ENCODE data around the gene IFNA5. TPM values are rescaled to one million over a fixed set of nuclear protein-coding genes. Genes with fewer than 3 reads are reported as not detected.

IFNA5 gene
- total RNA-seq, 2 experiments from 2014 or later = not detected

DNA sequence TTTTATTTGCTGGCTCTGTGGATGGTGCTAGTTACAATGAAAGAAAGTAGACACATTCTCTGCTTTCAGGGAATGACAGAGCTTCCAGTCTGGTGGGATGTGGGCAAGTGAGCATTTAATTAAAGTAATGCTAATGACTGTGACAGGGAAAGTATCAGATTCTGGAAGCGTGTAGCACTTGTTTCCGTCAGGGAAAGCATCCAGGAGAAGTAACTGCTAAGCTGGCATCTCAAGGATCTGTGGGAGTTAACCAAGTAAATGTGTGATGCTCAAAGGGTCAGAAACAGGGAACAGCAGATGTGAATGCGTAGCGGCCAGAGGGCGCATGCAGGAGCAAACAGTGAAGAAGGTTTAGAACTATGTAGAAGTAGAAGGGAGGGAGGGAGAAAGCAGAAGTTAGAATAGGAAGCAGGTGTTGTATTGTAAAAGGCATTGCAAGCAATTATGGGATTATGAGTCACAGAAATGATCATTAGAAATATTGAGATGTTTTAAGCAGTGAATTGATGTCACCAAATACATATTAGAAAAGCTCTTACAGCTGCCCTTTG lies 17.9 kb upstream of the IFNA5 start:
- ChIA-PET POLR2A (no interaction called here), CTCF (interaction anchor here (0.7 to 6.5 kb wide), 9 partner anchors 7 to 1417 kb away, joined by 3 to 71 read pairs (median 5); no protein-coding TSS in a partner anchor)
- DNase-seq (no peak), ATAC-seq (no peak)
- H3K27me3 Mint-ChIP-seq (ENCODE audit: low read depth) = no peaks in the 10 kb centered on the region
- H3K9me3 Mint-ChIP-seq (ENCODE audit: insufficient read depth) = no peaks in the 10 kb centered on the region
- H3K4me1 Mint-ChIP-seq (ENCODE audit: low read depth) = peaks cover 24% of the 10 kb centered on the region
- H3K27ac Mint-ChIP-seq = no peak overlapping the region
- peaks cover 46% of the 10 kb centered on the region for H3K36me3 Mint-ChIP-seq (ENCODE audit: low read depth)
- H3K4me3 Mint-ChIP-seq = no peak overlapping the region

DNA sequence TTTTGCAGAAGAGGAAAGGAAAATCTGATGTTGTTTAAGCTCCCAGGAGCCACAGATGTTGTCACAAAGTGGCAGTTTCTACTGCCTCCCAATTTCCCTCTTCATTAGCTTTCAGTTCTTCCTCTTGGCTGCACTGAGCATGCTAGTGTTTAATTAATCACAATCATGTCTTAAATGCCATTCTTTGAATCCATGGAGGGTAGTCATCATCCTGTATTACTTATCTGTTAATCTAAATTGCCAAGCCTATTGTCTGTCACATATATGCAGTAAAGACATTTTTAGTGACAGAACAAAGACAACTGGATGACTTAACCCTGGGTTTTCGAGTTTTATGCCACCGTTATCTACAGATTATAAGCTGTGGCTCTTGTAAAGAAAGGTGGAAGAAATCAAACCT lies 15.4 kb upstream of the IFNA5 start:
- H3K27me3 Mint-ChIP-seq (ENCODE audit: low read depth) = no peaks in the 10 kb centered on the region
- H3K36me3 Mint-ChIP-seq (ENCODE audit: low read depth) = peaks cover 33% of the 10 kb centered on the region
- no peak overlapping the region for H3K27ac Mint-ChIP-seq
- H3K9me3 Mint-ChIP-seq (ENCODE audit: insufficient read depth) = no peaks in the 10 kb centered on the region
- no peak for ATAC-seq
- ChIA-PET POLR2A (no interaction called here), CTCF (interaction anchor here (1.0 to 2.8 kb wide), 9 partner anchors 7 to 239 kb away, joined by 3 to 22 read pairs (median 4); no protein-coding TSS in a partner anchor)
- H3K4me1 Mint-ChIP-seq (ENCODE audit: low read depth) = peaks cover 9% of the 10 kb centered on the region
- no peak for DNase-seq
- H3K4me3 Mint-ChIP-seq = no peak overlapping the region

DNA sequence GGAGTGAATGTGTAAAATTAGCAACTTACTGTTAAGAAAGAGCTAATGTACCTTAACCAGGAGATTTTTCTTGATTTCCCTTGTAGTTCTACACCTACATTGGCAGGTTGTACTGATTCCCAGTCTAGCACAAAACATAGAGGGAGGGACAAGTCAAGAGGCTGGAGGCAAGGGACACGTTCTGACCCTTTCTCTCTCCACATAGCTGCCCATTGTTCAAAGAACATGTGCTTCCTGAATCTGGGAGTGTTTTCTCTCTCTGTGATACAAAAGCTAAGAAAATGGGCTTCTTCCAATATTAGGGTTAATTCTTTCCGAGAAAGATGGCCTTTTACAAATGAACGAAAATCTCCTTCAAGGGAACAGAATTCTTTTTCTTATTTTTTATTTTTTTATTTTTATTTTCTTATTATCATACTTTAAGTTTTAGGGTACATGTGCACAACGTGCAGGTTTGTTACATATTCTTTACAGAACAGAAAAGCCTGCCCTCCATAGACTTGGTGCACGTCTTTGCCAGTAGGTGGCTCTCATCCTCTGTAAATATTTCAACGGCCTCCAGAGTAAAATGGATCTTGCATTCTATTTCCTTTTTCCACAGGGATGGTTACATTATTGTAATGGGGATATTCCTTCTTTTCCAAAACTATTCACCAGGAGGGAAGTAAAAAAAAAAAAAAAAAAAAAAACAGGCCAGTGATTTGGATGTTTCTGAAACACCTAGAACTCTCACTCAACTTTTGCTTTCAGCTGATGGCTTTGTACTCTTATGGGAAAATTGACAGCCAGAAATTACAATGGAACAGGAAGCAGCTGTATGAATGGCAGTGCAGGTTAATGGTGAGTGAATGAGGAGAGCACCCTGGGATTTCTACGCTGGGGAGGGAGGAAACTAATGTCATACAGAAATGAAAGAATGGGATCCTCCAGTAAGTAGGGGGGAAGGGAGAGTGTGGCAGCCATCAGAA lies 13.1 kb upstream of the IFNA5 start:
- no peak overlapping the region for H3K4me3 Mint-ChIP-seq
- H3K9me3 Mint-ChIP-seq (ENCODE audit: insufficient read depth) = no peaks in the 10 kb centered on the region
- POLR2A ChIA-PET = no interaction called here
- peaks cover 1% of the 10 kb centered on the region for H3K4me1 Mint-ChIP-seq (ENCODE audit: low read depth)
- no peak overlapping the region for H3K27ac Mint-ChIP-seq
- CTCF ChIA-PET = interaction anchor here (0.8 to 3.9 kb wide), 19 partner anchors 8 to 470 kb away, joined by 3 to 22 read pairs (median 4); no protein-coding TSS in a partner anchor
- H3K27me3 Mint-ChIP-seq (ENCODE audit: low read depth) = no peaks in the 10 kb centered on the region
- peak; percentile 57 for DNase-seq
- peaks cover 16% of the 10 kb centered on the region for H3K36me3 Mint-ChIP-seq (ENCODE audit: low read depth)
- ATAC-seq = peak; percentile 74

DNA sequence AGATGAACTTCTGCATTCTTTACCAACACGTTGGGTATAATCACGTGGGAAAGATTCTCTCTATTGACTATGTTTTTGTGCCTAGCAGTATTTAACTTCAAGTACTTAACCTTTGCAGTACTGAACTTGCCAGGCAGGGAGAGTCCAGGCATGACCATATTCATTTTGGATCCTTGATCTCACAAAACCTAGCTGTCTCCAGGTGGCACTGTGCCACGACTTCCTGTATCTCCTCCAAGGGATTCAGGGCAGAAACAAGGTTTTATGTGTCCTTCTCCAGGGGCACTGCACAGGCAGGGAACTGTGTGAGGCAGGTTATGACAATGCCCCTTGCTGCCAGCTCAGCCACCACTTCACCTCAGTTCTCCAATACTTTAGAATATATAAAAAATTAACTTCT lies 11.7 kb upstream of the IFNA5 start:
- Mint-ChIP-seq H3K36me3 (ENCODE audit: low read depth) (peaks cover 6% of the 10 kb centered on the region), H3K4me3 (no peak overlapping the region), H3K27me3 (ENCODE audit: low read depth) (no peaks in the 10 kb centered on the region), H3K27ac (no peak overlapping the region), H3K4me1 (ENCODE audit: low read depth) (peaks cover 1% of the 10 kb centered on the region), H3K9me3 (ENCODE audit: insufficient read depth) (no peaks in the 10 kb centered on the region)
- ATAC-seq = no peak
- ChIA-PET POLR2A (no interaction called here), CTCF (interaction anchor here (1.1 to 3.9 kb wide), 4 partner anchors 64 to 122 kb away, joined by 4 to 18 read pairs (median 8); no protein-coding TSS in a partner anchor)
- DNase-seq = no peak

DNA sequence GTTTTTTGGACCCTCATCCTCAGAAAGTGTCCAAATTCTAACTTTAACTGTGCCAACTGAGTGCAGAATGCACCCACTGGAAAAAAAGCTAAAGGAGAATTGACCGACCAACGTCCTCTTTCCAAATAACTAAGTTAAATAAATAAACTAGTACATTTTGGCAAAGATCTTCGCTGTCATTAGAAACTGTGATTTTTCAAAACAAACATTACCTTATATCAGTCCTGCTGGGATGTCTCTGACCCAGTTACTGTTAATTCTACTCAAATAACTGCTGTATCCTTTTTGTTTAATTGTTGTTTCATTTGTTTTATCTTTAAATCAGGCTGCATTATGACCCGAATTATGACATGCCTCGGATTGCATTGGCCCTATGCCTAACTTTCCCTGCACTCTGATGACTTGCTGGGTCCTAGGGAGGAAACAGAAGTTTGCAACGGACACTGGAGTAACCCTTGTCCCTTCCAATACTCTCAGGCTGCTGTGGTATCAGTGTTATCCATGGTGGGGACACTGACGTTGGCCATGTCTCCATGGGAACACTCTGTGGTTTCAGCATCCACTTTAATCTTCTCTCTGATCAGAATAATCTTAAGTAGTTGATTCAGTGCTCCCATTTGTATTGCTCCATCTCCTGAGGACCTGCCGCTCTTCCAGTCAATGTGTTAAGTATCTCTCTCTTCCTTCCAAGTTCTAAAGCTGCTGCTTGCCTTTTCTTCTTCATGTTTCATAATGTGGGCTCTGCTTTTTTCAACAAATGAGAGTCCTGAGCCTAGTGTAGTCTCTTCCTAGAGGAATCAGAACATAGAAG lies 11.1 kb upstream of the IFNA5 start:
- POLR2A ChIA-PET = no interaction called here
- CTCF ChIA-PET = interaction anchor here (1.0 to 3.9 kb wide), 8 partner anchors 7 to 133 kb away, joined by 3 to 18 read pairs (median 6); no protein-coding TSS in a partner anchor
- Mint-ChIP-seq H3K9me3 (ENCODE audit: insufficient read depth) (no peaks in the 10 kb centered on the region), H3K36me3 (ENCODE audit: low read depth) (peaks cover 2% of the 10 kb centered on the region), H3K27ac (no peak overlapping the region), H3K27me3 (ENCODE audit: low read depth) (no peaks in the 10 kb centered on the region), H3K4me1 (ENCODE audit: low read depth) (peaks cover 1% of the 10 kb centered on the region), H3K4me3 (no peak overlapping the region)
- ATAC-seq (no peak), DNase-seq (no peak)

DNA sequence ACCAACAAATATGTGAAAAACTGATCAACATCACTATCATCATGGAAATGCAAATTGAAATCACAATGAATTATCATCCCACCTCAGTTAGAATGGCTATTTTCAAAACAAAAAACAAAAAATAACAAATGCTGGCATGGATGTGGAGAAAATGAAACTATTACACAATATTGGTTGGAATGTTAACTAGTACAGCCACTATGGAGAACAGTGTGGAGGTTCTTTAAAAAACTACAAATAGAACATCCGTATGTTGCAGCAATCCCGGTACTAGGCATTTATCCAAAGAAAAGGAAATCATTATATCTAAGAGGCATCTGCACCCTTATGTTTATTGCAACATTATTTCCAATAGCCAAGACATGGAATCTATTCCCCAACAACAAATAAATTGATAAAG lies 9.0 kb upstream of the IFNA5 start:
- Mint-ChIP-seq H3K36me3 (ENCODE audit: low read depth) (no peaks in the 10 kb centered on the region), H3K27ac (no peak overlapping the region), H3K4me1 (ENCODE audit: low read depth) (peaks cover 1% of the 10 kb centered on the region), H3K4me3 (no peak overlapping the region), H3K27me3 (ENCODE audit: low read depth) (peaks cover 4% of the 10 kb centered on the region), H3K9me3 (ENCODE audit: insufficient read depth) (no peaks in the 10 kb centered on the region)
- ATAC-seq (no peak), DNase-seq (no peak)
- ChIA-PET POLR2A (no interaction called here), CTCF (interaction anchor here (1.1 to 3.9 kb wide), 4 partner anchors 12 to 139 kb away, joined by 3 to 18 read pairs (median 7); no protein-coding TSS in a partner anchor)

DNA sequence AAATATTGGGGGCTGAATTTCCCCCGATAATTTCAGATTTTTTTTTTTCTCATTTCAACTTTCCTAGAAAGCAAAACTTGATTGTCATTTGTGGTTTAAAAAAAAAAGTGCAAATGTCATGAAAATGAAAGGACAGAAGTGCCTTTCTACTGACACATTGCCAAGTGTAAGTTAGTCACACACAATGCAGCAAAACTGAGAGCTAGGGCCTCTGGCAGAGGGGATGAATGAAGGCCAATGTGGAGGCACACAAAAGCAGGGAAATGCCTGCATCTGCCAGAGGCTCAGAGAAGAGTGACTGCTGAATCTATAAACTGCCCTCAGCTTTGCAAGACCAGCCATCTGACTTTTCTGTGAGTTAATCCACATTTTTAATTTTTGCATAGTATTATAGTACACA lies 6.8 kb upstream of the IFNA5 start:
- Mint-ChIP-seq H3K36me3 (ENCODE audit: low read depth) (no peaks in the 10 kb centered on the region), H3K27ac (no peak overlapping the region), H3K4me3 (no peak overlapping the region), H3K27me3 (ENCODE audit: low read depth) (peaks cover 14% of the 10 kb centered on the region), H3K4me1 (ENCODE audit: low read depth) (no peaks in the 10 kb centered on the region), H3K9me3 (ENCODE audit: insufficient read depth) (no peaks in the 10 kb centered on the region)
- no peak for DNase-seq
- ChIA-PET CTCF (interaction anchor here (0.9 to 2.1 kb wide), 3 partner anchors 76 to 122 kb away, joined by 4 to 8 read pairs (median 4); no protein-coding TSS in a partner anchor), POLR2A (no interaction called here)
- no peak for ATAC-seq

DNA sequence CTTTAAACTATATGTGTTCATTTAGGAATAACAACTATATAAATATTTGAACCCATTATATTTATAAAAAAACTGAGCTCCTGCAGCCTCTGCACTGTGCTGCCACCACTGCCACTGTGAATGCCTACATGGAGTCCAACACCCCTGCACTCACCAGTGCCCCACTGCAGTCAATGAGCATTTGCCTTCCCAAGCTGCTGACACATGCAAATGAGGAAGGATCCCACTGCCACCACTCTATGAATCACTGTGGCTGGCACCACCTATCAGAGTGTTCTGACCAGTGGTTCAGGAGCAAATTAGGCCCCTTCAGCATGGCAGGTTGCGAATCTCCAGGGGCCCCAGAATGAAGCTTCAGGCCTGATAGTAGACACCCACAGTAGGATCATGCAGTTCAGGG lies 9.1 kb downstream of the IFNA5 start:
- ChIA-PET CTCF (interaction anchor here (1.4 to 1.6 kb wide), 2 partner anchors 60 to 113 kb away, joined by 4 read pairs; no protein-coding TSS in a partner anchor), POLR2A (interaction anchor here (0.6 kb wide), 1 partner anchor 356 kb away, joined by 3 read pairs; no protein-coding TSS in a partner anchor)
- DNase-seq (no peak), ATAC-seq (no peak)
- Mint-ChIP-seq H3K9me3 (ENCODE audit: insufficient read depth) (no peaks in the 10 kb centered on the region), H3K4me1 (ENCODE audit: low read depth) (peaks cover 7% of the 10 kb centered on the region), H3K27ac (no peak overlapping the region), H3K36me3 (ENCODE audit: low read depth) (no peaks in the 10 kb centered on the region), H3K27me3 (ENCODE audit: low read depth) (peaks cover 28% of the 10 kb centered on the region), H3K4me3 (no peak overlapping the region)

DNA sequence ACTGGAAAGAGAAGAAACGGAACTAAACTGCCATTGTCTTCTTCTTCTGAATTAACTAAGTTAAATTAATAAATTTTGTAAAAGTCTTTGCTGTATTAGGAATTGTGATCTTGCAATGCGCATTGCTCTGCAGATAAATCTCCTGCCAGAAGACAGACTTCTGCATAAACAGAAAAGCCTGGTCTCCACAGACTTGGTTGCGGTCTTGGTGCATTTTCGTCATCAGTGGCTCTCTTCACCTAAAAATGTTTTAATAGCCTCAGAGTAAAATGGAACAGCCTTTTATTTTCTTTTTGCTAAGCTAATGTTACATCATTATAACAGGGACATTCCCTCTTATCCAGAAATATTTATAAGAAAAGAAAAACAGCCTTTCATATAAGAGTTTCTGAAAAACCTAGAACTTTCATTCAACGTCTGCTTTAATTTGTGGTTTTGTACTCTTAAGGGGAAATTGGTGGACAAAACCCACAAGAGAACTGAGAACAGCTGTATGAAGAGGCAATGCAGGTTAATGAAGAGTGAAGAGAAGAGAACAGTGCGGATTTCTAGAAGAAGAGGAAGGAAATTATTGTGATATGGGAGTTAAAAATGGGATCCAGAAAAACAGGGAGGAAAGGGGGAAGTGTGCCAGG lies 10.1 kb downstream of the IFNA5 start:
- ChIA-PET POLR2A (no interaction called here), CTCF (interaction anchor here (1.5 to 1.6 kb wide), 3 partner anchors 26 to 112 kb away, joined by 3 to 7 read pairs (median 4); no protein-coding TSS in a partner anchor)
- no peaks in the 10 kb centered on the region for H3K36me3 Mint-ChIP-seq (ENCODE audit: low read depth)
- no peak overlapping the region for H3K4me3 Mint-ChIP-seq
- no peaks in the 10 kb centered on the region for H3K9me3 Mint-ChIP-seq (ENCODE audit: insufficient read depth)
- H3K4me1 Mint-ChIP-seq (ENCODE audit: low read depth) = peaks cover 7% of the 10 kb centered on the region
- peak; percentile 29 for DNase-seq
- peak; percentile 42 for ATAC-seq
- H3K27ac Mint-ChIP-seq = no peak overlapping the region
- H3K27me3 Mint-ChIP-seq (ENCODE audit: low read depth) = peaks cover 23% of the 10 kb centered on the region

DNA sequence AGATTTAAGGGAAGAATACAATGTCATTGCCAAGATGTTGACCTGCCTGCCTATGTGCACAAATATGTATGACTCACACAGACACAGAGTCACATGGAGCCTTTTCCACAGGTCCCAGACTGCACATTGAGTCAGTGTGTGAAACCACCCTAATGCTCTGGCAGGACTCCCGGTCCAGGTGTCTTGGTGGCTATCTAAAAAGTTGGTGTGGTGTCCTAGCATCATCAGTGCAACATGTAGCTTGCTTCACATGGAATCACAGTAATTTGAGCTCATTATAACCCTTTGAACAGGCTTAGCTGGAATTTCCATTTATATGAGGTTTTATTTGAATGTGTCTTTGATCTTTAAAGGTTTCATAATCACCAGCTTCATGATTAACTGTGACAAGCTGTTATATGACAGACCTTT lies 10.7 kb downstream of the IFNA5 start:
- peak; percentile 63 for ATAC-seq

DNA sequence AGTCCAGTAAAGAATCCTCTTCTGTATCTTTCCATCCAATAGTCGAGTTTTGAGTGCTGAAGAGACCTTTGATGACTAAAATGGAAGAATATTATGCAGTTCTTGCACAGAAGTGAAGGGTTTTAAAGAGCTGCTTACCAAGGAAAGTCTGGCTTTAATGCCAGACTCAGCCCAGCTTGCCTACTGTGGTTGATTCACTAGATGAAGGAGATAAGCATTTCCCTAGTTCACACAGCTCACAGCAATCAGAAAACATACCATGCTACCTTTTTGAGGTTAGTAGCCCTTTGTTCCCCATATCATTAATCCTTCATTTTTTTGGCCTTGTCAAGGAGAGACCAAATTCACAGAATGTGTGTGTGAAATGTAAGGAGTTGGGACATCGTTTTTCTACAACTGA lies 15.3 kb downstream of the IFNA5 start:
- Mint-ChIP-seq H3K27me3 (ENCODE audit: low read depth) (peaks cover 21% of the 10 kb centered on the region), H3K36me3 (ENCODE audit: low read depth) (no peaks in the 10 kb centered on the region), H3K9me3 (ENCODE audit: insufficient read depth) (no peaks in the 10 kb centered on the region), H3K27ac (no peak overlapping the region), H3K4me1 (ENCODE audit: low read depth) (peaks cover under 1% of the 10 kb centered on the region), H3K4me3 (no peak overlapping the region)
- ChIA-PET POLR2A (no interaction called here), CTCF (interaction anchor here (0.9 to 2.0 kb wide), 4 partner anchors 37 to 165 kb away, joined by 3 to 6 read pairs (median 4); no protein-coding TSS in a partner anchor)
- ATAC-seq (no peak), DNase-seq (no peak)

More for the DNA sequence above, 10.7 kb downstream of the IFNA5 start:
- Mint-ChIP-seq H3K36me3 (ENCODE audit: low read depth) (no peaks in the 10 kb centered on the region), H3K27ac (no peak overlapping the region), H3K9me3 (ENCODE audit: insufficient read depth) (no peaks in the 10 kb centered on the region), H3K4me3 (no peak overlapping the region), H3K27me3 (ENCODE audit: low read depth) (peaks cover 25% of the 10 kb centered on the region), H3K4me1 (ENCODE audit: low read depth) (peaks cover 7% of the 10 kb centered on the region)
- CTCF ChIA-PET = interaction anchor here (1.5 to 1.6 kb wide), 3 partner anchors 27 to 111 kb away, joined by 3 to 7 read pairs (median 4); no protein-coding TSS in a partner anchor
- no peak for DNase-seq
- POLR2A ChIA-PET = no interaction called here
